Measurements from ENCODE around the gene ASS1.

Gene ASS1

DNA sequence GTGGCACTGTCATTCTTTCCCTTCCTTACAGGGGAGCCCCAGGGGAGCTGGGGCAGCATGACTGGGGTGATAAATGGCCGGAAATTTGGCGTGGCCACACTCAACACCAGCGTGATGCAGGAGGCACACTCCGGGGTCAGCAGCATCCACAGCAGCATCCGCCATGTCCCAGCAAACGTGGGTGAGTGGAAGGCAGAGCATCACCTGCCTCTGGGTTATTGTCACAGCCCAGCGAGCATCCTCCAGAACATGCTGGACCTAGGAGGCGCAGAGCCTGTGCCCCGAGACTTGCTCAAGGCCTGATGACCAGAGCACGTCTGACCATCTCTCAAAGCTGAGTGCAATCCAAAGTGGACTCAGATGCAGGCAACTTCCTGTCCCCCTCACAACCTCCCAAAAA lies 22.2 kb upstream of the ASS1 start:
- Histone ChIP-seq H3K27me3 (replicated peaks; ENCODE audit: insufficient read depth, low read length) (peaks cover 95% of the 10 kb centered on the region), H4K20me1 (ENCODE audit: insufficient read depth, low read length) (no peaks in the 10 kb centered on the region), H3K9me2 (replicated peaks; ENCODE audit: insufficient read depth, low read length) (no peaks in the 10 kb centered on the region), H3K9me3 (replicated peaks; ENCODE audit: insufficient read depth, low read length) (no peaks in the 10 kb centered on the region), H3K4me2 (ENCODE audit: low read depth, low read length) (no peak overlapping the region), H3F3A (ENCODE audit: insufficient read depth, low read length) (no peaks in the 10 kb centered on the region), H3K4me3 (ENCODE audit: low read length) (no peak overlapping the region), H3K9ac (ENCODE audit: low read length) (no peak overlapping the region), H3K27ac (ENCODE audit: low read length) (no peak overlapping the region), H2AFZ (ENCODE audit: low read length) (no peak overlapping the region), H3K79me2 (ENCODE audit: low read length) (no peaks in the 10 kb centered on the region), H3K4me1 (ENCODE audit: low read length) (no peaks in the 10 kb centered on the region), H3K36me3 (replicated peaks; ENCODE audit: insufficient read depth, low read length) (no peaks in the 10 kb centered on the region)
- TF ChIP-seq, protein P1, sequence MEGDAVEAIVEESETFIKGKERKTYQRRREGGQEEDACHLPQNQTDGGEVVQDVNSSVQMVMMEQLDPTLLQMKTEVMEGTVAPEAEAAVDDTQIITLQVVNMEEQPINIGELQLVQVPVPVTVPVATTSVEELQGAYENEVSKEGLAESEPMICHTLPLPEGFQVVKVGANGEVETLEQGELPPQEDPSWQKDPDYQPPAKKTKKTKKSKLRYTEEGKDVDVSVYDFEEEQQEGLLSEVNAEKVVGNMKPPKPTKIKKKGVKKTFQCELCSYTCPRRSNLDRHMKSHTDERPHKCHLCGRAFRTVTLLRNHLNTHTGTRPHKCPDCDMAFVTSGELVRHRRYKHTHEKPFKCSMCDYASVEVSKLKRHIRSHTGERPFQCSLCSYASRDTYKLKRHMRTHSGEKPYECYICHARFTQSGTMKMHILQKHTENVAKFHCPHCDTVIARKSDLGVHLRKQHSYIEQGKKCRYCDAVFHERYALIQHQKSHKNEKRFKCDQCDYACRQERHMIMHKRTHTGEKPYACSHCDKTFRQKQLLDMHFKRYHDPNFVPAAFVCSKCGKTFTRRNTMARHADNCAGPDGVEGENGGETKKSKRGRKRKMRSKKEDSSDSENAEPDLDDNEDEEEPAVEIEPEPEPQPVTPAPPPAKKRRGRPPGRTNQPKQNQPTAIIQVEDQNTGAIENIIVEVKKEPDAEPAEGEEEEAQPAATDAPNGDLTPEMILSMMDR (IDR thresholded peaks at IDR 0.05; ENCODE audit: low read length) = no peak
- TF ChIP-seq EZH2 (optimal IDR thresholded peaks at IDR 0.05; ENCODE audit: low read depth, low read length) (no peak), EZH2phosphoT487 (IDR thresholded peaks at IDR 0.05; ENCODE audit: low read length) (no peak)
- DNase-seq = no peak

DNA sequence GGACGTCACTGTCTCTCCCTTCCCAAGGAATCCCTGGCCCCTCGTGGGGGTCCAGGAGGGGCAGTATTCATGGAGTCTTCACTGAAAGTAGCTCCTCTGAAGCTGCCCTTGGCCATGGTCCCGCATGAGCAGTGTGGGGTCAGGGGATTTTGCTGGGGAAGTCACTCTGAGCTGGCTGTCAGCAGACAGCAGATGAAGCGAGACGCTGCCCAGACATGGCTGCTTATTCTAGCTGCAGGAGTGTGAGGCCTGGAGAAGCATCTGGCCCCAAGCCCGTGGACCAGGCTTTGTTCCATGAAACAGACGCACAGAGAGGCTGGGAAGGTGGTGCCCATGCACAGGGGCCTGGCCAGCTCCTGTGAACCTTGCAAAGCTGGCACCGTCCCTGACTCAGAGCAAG lies 21.5 kb upstream of the ASS1 start:
- H3K9ac ChIP-seq (ENCODE audit: low read length) = no peak overlapping the region
- no peaks in the 10 kb centered on the region for H3K79me2 ChIP-seq (ENCODE audit: low read length)
- H3K36me3 ChIP-seq (replicated peaks; ENCODE audit: insufficient read depth, low read length) = no peaks in the 10 kb centered on the region
- H3K27me3 ChIP-seq (replicated peaks; ENCODE audit: insufficient read depth, low read length) = peaks cover 95% of the 10 kb centered on the region
- no peak overlapping the region for H3K27ac ChIP-seq (ENCODE audit: low read length)
- no peak overlapping the region for H3K4me3 ChIP-seq (ENCODE audit: low read length)
- no peaks in the 10 kb centered on the region for H4K20me1 ChIP-seq (ENCODE audit: insufficient read depth, low read length)
- no peaks in the 10 kb centered on the region for H3K9me3 ChIP-seq (replicated peaks; ENCODE audit: insufficient read depth, low read length)
- no peak overlapping the region for H2AFZ ChIP-seq (ENCODE audit: low read length)
- TF ChIP-seq EZH2 (optimal IDR thresholded peaks at IDR 0.05; ENCODE audit: low read depth, low read length) (no peak), EZH2phosphoT487 (IDR thresholded peaks at IDR 0.05; ENCODE audit: low read length) (no peak)
- TF ChIP-seq, protein P1 (IDR thresholded peaks at IDR 0.05; ENCODE audit: low read length) = no peak
- H3F3A ChIP-seq (ENCODE audit: insufficient read depth, low read length) = no peaks in the 10 kb centered on the region
- H3K9me2 ChIP-seq (replicated peaks; ENCODE audit: insufficient read depth, low read length) = no peaks in the 10 kb centered on the region
- DNase-seq = no peak
- no peak overlapping the region for H3K4me2 ChIP-seq (ENCODE audit: low read depth, low read length)
- no peaks in the 10 kb centered on the region for H3K4me1 ChIP-seq (ENCODE audit: low read length)

DNA sequence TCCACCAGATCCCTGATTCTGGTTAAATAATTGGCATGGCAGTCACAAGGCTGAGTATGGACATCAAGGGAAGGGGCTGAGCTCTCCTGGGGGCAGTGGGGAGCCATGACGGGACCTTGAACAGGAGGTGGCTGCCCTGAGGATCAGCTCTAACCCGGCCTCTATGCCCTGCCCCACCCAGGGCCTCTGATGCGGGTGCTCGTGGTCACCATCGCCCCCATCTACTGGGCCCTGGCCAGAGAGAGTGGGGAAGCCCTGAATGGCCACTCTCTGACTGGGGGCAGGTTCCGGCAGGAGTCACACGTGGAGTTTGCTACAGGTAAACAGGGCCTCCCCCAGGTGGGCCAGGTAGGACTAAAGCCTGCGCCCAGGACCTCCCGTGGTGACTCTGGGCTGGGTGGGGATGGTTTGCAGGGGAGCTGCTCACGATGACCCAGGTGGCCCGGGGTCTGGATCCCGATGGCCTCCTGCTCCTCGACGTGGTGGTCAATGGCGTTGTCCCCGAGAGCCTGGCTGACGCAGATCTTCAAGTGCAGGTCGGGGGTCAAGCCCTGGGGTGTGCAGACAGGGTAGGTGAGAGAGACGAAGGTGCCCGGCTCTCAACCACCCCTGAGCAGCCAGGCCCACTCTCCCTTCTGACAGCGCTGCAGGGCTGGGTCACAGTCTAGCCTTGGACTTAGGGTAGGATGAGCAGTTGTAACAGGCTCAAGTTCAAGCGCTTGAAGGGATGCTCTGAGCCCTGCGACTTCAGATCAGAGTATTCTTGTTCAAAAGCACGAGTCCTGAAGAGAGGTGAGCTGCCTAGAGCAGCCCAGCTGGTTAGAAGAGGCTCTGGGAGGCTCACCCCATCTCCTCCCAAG lies 19.9 kb upstream of the ASS1 start:
- Histone ChIP-seq H3K9me3 (replicated peaks; ENCODE audit: insufficient read depth, low read length) (no peaks in the 10 kb centered on the region), H3K9ac (ENCODE audit: low read length) (no peak overlapping the region), H4K20me1 (ENCODE audit: insufficient read depth, low read length) (no peaks in the 10 kb centered on the region), H3K4me1 (ENCODE audit: low read length) (no peaks in the 10 kb centered on the region), H3K27ac (ENCODE audit: low read length) (no peak overlapping the region), H3K9me2 (replicated peaks; ENCODE audit: insufficient read depth, low read length) (no peaks in the 10 kb centered on the region), H3F3A (ENCODE audit: insufficient read depth, low read length) (no peaks in the 10 kb centered on the region), H2AFZ (ENCODE audit: low read length) (no peak overlapping the region), H3K4me3 (ENCODE audit: low read length) (no peak overlapping the region), H3K27me3 (replicated peaks; ENCODE audit: insufficient read depth, low read length) (peaks cover 95% of the 10 kb centered on the region), H3K4me2 (ENCODE audit: low read depth, low read length) (no peak overlapping the region), H3K36me3 (replicated peaks; ENCODE audit: insufficient read depth, low read length) (no peaks in the 10 kb centered on the region), H3K79me2 (ENCODE audit: low read length) (no peaks in the 10 kb centered on the region)
- TF ChIP-seq EZH2phosphoT487 (IDR thresholded peaks at IDR 0.05; ENCODE audit: low read length) (no peak), EZH2 (optimal IDR thresholded peaks at IDR 0.05; ENCODE audit: low read depth, low read length) (no peak)
- TF ChIP-seq, protein P1 (IDR thresholded peaks at IDR 0.05; ENCODE audit: low read length) = no peak
- DNase-seq = no peak

Data from MM.1S (cell line).